ENCODE measurements around the gene SPECC1.
A peak's percentile ranks its signal among the peaks of the same experiment; 100 is the strongest.

The SPECC1 gene

GRCh38 chr17:20121359-20122253 is 112.4 kb downstream of the SPECC1 start:
- Histone ChIP-seq H3F3A (ENCODE audit: insufficient read depth, low read length) (no peaks in the 10 kb centered on the region), H3K9me2 (ENCODE audit: low read depth, low read length) (no peaks in the 10 kb centered on the region), H3K27ac (ENCODE audit: low read depth, low read length, poor library complexity, severe bottlenecking) (no peak overlapping the region), H3K9me3 (ENCODE audit: low read length) (no peaks in the 10 kb centered on the region), H3K4me1 (ENCODE audit: insufficient read depth, low read length, severe bottlenecking) (no peaks in the 10 kb centered on the region), H3K27me3 (ENCODE audit: insufficient read depth, low read length) (no peaks in the 10 kb centered on the region), H4K20me1 (ENCODE audit: insufficient read depth, low read length) (no peaks in the 10 kb centered on the region), H3K79me2 (ENCODE audit: insufficient read depth, low read length) (no peaks in the 10 kb centered on the region), H3K36me3 (ENCODE audit: insufficient read depth, low read length) (no peaks in the 10 kb centered on the region), H2AFZ (ENCODE audit: low read length) (no peak overlapping the region), H3K4me3 (ENCODE audit: low read depth, low read length, poor library complexity, severe bottlenecking) (no peak overlapping the region), H3K9ac (ENCODE audit: low read length) (no peak overlapping the region), H3K4me2 (ENCODE audit: low read length) (no peak overlapping the region)
- TF ChIP-seq CTCF (IDR thresholded peaks at IDR 0.05; ENCODE audit: low read length): peak; percentile 80
- no peak for TF ChIP-seq EZH2 (IDR thresholded peaks at IDR 0.05; ENCODE audit: borderline replicate concordance, low read length)

- Histone ChIP-seq H2AFZ (ENCODE audit: low read length) (no peak overlapping the region), H3K9me3 (ENCODE audit: low read length) (no peaks in the 10 kb centered on the region), H3K27me3 (ENCODE audit: insufficient read depth, low read length) (no peaks in the 10 kb centered on the region), H3K4me3 (ENCODE audit: low read depth, low read length, poor library complexity, severe bottlenecking) (no peak overlapping the region), H3K36me3 (ENCODE audit: insufficient read depth, low read length) (no peaks in the 10 kb centered on the region), H3K9ac (ENCODE audit: low read length) (no peak overlapping the region), H3K9me2 (ENCODE audit: low read depth, low read length) (no peaks in the 10 kb centered on the region), H3K27ac (ENCODE audit: low read depth, low read length, poor library complexity, severe bottlenecking) (no peak overlapping the region), H3K4me1 (ENCODE audit: insufficient read depth, low read length, severe bottlenecking) (no peaks in the 10 kb centered on the region), H3K4me2 (ENCODE audit: low read length) (no peak overlapping the region), H4K20me1 (ENCODE audit: insufficient read depth, low read length) (no peaks in the 10 kb centered on the region), H3K79me2 (ENCODE audit: insufficient read depth, low read length) (no peaks in the 10 kb centered on the region), H3F3A (ENCODE audit: insufficient read depth, low read length) (no peaks in the 10 kb centered on the region)
- no peak for TF ChIP-seq EZH2 (IDR thresholded peaks at IDR 0.05; ENCODE audit: borderline replicate concordance, low read length)
- no peak for TF ChIP-seq CTCF (IDR thresholded peaks at IDR 0.05; ENCODE audit: low read length)
Measured at GRCh38 chr17:20122254-20122879, 113.2 kb downstream of the SPECC1 start.

GRCh38 chr17:20123209-20123608 is 114.0 kb downstream of the SPECC1 start:
- no peak overlapping the region for H3K4me2 ChIP-seq (ENCODE audit: low read length)

More at GRCh38 chr17:20123209-20123608, 114.0 kb downstream of the SPECC1 start:
- no peak overlapping the region for H3K27ac ChIP-seq (ENCODE audit: low read depth, low read length, poor library complexity, severe bottlenecking)
- no peaks in the 10 kb centered on the region for H3K36me3 ChIP-seq (ENCODE audit: insufficient read depth, low read length)
- no peaks in the 10 kb centered on the region for H4K20me1 ChIP-seq (ENCODE audit: insufficient read depth, low read length)
- H3K4me1 ChIP-seq (ENCODE audit: insufficient read depth, low read length, severe bottlenecking): no peaks in the 10 kb centered on the region
- no peaks in the 10 kb centered on the region for H3K27me3 ChIP-seq (ENCODE audit: insufficient read depth, low read length)
- no peaks in the 10 kb centered on the region for H3K9me2 ChIP-seq (ENCODE audit: low read depth, low read length)
- H3K9ac ChIP-seq (ENCODE audit: low read length): no peak overlapping the region
- no peaks in the 10 kb centered on the region for H3F3A ChIP-seq (ENCODE audit: insufficient read depth, low read length)
- no peak overlapping the region for H3K4me3 ChIP-seq (ENCODE audit: low read depth, low read length, poor library complexity, severe bottlenecking)
- H3K79me2 ChIP-seq (ENCODE audit: insufficient read depth, low read length): no peaks in the 10 kb centered on the region
- no peak overlapping the region for H2AFZ ChIP-seq (ENCODE audit: low read length)
- no peak for TF ChIP-seq CTCF (IDR thresholded peaks at IDR 0.05; ENCODE audit: low read length)
- H3K9me3 ChIP-seq (ENCODE audit: low read length): no peaks in the 10 kb centered on the region

All from OCI-LY1 (cell line).